Fibroblast of pulmonary artery (primary cell): ENCODE measurements around the gene RBM20.

Source experiments
- DNase-seq: peaks from one replicate; pipeline ENCODE4 v3.0.0-alpha.2; 2010; ENCODE audit warnings: low read depth
- H3K4me3 ChIP-seq: replicated peaks from 2 replicates; pipeline ENCODE4 v1.5.1; 2011; ENCODE audit warnings: low read depth, mild to moderate bottlenecking, control low read depth, low read length, moderate library complexity
- CTCF ChIP-seq: IDR thresholded peaks from 2 replicates; pipeline ENCODE4 v1.5.1; 2011; ENCODE audit warnings: mild to moderate bottlenecking, control low read depth, low read length, inconsistent platforms; ENCODE audit errors: missing control alignments

The RBM20 gene

DNA sequence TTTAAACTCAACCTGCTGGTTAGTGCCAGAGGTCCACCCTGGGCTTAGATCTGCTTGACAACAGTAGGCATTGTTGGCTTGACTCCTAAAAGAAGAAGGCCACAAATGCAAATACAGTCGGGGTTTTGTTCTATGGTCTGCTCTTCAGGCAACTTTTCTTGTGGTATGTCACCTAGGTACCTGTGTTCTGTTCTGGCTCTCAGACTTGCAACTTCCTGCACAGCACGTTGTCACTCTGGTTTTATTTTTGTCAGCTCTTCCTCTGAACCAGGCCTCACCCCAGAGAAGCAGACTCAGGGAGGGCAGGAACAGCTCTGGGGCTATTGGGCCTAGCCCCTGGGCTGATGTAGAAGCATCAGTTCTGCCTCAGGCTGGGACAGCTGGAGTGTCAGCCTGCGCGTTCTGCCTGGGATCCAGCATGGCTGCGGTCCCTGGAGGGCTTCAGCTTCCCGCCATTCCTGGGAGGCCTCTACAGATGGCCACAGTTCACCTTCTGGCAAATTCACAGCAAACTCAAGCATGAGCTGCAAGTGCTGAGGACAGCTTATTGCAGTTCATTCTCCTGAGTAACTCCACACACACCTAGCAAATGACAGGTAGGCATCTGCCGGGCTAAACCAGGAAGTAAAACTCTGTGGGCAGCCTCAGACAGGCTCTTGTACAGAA, 216.6 kb downstream of the RBM20 start:
- no peak for DNase-seq
- no peak for TF ChIP-seq CTCF
- no peak overlapping the region for H3K4me3 ChIP-seq

GRCh38 chr10:110861476-110861875, 217.3 kb downstream of the RBM20 start:
- H3K4me3 ChIP-seq = no peak overlapping the region
- DNase-seq = no peak
- TF ChIP-seq CTCF = no peak

GRCh38 chr10:110861930-110862649, 218.0 kb downstream of the RBM20 start:
- no peak for DNase-seq
- no peak for TF ChIP-seq CTCF
- no peak overlapping the region for H3K4me3 ChIP-seq

GRCh38 chr10:110862961-110863360, 218.8 kb downstream of the RBM20 start:
- no peak overlapping the region for H3K4me3 ChIP-seq
- no peak for TF ChIP-seq CTCF
- DNase-seq = no peak

GRCh38 chr10:110863361-110863760, 219.2 kb downstream of the RBM20 start:
- DNase-seq = no peak
- no peak for TF ChIP-seq CTCF
- no peak overlapping the region for H3K4me3 ChIP-seq

- no peak for DNase-seq
- no peak overlapping the region for H3K4me3 ChIP-seq
- TF ChIP-seq CTCF = no peak
Measured at GRCh38 chr10:110863956-110864355, 219.8 kb downstream of the RBM20 start.

GRCh38 chr10:110864662-110865140, 220.6 kb downstream of the RBM20 start:
- no peak for DNase-seq
- TF ChIP-seq CTCF = no peak
- no peak overlapping the region for H3K4me3 ChIP-seq
